HG03342 (cell line): Measurements from ENCODE around the gene RWDD3.

Experiments
- ATAC-seq: cut with Tn5 transposase; IDR thresholded peaks from one replicate; pipeline ENCODE4 v1.9.1; 2021; ENCODE audit warnings: mild to moderate bottlenecking, moderate library complexity; ENCODE audit not compliant: unreplicated experiment

Gene RWDD3, protein sequence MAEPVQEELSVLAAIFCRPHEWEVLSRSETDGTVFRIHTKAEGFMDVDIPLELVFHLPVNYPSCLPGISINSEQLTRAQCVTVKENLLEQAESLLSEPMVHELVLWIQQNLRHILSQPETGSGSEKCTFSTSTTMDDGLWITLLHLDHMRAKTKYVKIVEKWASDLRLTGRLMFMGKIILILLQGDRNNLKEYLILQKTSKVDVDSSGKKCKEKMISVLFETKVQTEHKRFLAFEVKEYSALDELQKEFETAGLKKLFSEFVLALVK

DNA sequence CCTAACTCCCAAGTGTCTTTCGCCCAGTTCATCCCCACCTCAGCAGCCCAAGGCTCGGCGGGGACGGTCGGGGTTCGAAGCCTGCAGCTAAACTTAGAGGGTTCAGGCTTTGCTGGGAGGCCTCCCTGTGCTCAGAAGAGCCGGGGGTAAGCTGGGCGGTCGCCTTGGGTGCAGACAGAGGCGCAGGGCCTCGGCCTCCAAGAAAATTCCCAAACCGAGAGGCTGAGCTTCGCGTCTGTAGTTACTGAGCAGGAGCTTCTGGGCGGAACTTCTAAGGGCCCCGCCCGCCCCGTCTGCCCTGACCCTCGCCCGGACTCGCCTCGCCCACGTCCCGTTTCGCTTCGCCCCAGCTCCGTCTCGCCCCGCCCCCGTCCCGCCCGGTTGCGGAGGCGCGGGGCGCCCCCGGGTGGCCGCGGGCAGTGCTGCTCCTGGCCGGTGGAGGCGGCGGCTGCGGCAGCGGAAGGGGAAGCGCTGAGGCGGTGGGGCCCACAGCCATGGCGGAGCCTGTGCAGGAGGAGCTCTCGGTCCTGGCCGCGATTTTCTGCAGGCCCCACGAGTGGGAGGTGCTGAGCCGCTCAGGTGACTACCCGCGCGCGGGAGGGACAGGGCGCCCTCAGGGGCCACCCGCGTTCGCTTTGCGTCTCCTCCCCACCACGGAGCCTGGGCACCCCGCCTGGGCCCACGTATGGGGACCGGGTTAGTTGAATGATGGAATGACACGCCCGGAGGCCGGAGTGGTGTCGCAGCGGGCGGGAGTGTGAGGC is at the start of gene RWDD3:
Gene RWDD3 (plus strand): TSS at position 474 of the 764 bp plus-strand sequence. CDS start 21 bp downstream, at position 495.
- ATAC-seq = peak; percentile 98

- ATAC-seq = no peak
Observed at GRCh38 chr1:95186149-95186548, 47.9 kb upstream of the RWDD3 start.

- no peak for ATAC-seq
Observed at GRCh38 chr1:95193591-95193990, 40.4 kb upstream of the RWDD3 start.

DNA sequence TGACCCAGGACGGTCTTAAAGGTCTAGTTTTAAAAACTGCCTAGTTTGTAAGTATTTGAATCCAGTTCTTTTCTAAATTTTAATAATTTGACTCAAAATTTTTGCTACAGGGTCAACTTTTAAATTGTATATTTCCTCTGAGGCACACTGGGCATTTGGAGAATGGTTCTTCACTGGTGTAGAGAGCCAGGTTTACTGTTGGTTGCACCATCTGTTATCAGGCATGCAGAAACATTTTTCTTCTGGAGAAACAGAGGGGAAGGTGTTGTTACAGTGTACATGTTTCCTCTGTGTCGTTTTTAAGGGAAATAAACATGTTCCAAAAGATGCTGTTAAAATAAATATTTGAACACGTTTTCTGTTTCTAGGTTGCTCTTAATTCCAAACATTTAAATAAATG is 39.0 kb upstream of the RWDD3 start:
- no peak for ATAC-seq

GRCh38 chr1:95196017-95196416 is 38.0 kb upstream of the RWDD3 start:
- ATAC-seq = no peak

DNA sequence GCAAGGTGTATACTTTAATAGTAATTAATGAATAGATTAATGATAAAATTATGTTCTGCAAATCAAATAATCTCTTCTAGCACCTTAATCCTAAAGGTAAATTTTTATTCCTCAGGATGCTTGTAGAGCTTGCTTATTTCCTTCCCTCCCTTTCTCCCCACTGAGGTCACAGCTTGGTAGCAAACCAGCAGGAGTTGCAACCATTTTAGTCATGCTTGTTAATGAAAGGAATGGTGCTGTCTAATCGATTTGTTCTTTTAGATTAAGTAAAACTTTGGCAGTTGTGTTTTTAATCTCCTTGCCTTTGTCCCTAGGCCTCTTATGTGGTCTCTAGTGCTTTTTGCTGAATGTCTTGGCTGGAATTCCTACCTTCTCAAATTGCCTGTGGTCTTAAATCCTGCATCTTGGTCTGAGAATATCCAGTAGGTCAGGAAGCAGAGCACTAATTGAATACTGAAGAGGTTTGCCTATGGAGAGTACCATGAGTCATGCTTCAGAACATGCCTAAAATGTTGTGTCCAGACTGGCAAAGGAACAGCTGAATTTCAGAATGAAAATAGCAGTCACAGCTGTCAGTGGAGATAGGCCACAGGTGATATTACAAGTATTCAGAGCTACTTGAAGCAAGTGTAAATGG is 36.3 kb upstream of the RWDD3 start:
- ATAC-seq = no peak

DNA sequence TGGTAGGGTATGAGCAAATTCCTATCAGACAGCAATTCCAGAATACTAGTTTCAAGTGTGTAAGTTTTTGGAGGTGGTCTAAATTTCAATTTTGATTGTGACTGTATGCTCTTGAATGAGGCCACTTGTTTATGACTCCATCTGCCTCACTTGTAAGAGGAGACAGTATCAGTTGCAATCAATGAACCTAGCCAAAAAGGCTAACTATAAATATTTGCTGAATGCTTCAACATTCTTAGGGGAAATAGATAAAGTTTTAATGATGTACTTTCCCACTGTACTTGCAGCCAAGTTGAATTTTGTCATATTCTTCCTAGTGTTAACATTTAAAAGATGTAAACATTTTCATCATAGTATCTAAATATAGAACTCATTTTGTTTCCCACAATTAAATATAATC is 32.1 kb upstream of the RWDD3 start:
- no peak for ATAC-seq

- no peak for ATAC-seq
Observed at GRCh38 chr1:95203908-95204437, 30.0 kb upstream of the RWDD3 start.

DNA sequence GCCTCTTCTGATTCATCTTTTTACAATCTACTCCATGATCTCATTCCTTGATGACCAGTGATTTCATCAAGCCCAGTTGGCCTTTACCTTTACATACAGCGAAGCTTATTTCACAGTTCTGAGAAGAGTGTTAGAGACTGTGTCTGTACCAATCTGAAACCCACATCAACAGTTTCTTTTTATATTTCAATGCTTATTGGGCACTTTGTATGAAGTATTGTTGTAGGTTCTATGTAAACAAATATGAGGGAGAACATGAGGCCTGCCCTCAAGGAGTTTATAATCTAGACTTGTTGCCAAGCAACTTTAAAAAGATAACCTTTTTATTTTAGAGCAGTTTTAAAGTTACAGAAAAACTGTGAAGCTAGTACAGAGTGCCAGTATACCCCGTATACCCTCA is 27.5 kb upstream of the RWDD3 start:
- no peak for ATAC-seq

- no peak for ATAC-seq
Observed at GRCh38 chr1:95207223-95207935, 26.6 kb upstream of the RWDD3 start.

GRCh38 chr1:95208876-95209275 is 25.1 kb upstream of the RWDD3 start:
- no peak for ATAC-seq

- ATAC-seq = no peak
Observed at GRCh38 chr1:95209291-95209690, 24.7 kb upstream of the RWDD3 start.

DNA sequence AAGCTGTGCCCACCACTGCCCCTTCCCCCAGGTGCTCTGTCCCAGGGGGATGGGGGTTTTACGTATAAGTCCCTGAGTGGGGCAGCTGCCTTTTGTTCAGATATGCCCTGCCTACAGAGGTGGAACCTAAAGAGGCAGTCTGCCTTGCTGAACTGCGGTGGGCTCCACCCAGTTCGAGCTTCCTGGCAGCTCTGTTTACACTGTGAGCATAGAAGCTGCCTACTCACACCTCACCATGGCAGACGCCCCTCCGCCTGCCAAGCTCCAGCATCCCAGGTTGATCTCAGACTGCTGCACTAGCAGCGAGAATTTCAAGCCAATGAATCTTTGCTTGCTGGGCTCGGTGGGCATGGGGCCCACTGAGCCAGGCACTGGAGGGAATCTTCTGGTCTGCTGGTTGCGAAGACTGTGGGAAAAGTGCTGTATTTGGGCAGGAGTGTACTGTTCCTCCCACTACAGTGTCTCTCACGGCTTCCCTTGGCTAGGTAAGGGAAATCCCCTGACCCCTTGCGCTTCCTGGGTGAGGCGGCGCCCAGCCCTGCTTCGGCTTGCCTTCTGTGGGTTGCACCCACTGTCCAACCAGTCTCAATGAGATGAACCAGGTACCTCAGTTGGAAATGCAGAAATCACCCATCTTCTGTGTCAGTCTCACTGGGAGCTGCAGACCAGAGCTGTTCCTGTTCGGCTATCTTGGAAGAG is 17.6 kb upstream of the RWDD3 start:
- ATAC-seq = no peak

DNA sequence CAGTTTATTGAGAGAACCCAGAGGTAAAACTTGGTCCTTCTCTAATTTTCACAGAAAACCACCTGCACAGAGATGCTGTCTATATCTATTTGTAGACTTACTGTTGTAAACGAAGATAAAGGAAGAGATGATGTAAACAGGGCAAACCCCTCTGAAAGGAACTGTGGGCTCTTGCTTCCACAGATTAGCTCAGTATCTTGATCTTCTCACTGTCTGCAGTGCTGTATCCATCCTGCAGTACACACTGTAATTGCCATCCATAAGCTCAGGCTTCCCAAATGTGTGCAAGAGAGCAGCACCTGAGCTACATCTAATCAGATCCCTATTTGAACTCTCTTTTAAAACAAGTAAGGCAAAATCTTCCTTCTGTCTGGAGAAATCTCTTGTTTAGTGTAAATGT is 16.6 kb upstream of the RWDD3 start:
- no peak for ATAC-seq

DNA sequence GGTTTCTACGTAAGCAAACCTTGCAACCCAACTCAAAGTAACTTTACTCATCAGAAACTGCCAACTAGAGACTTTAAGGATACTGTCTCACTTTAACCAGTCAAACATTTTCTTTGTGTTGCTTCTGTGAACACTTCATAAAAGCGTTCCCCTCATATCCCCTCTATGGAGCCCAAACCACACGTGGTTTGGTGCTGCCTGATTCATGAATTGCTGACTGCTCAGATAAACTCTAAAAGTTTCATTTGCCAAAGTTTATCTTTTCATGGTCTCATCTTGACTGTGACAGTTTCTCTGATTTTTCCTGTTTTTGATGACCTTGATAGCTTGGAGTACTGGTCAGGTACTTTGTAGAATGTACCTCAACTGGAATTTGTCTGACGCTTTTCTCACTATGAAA is 14.6 kb upstream of the RWDD3 start:
- ATAC-seq = no peak

- ATAC-seq = no peak
Observed at GRCh38 chr1:95221306-95221705, 12.7 kb upstream of the RWDD3 start.

DNA sequence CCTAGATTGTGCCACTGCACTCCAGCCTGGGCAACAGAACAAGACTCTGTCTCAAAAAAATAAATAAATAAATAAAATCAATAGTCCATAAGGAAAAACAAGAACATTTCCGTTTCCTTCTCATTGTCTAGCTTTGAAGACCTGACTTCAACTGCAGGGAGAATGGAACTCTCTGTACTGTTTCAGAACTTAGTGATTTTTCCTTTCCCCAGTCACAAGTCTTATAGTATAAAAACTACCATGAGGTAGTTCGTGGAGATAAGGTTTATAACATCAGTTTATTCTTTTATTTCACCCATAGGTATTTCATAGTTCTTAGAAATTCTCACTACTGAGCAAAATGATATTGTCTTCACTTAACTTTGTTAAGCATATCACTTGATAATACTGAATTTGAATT is 11.4 kb upstream of the RWDD3 start:
- no peak for ATAC-seq

DNA sequence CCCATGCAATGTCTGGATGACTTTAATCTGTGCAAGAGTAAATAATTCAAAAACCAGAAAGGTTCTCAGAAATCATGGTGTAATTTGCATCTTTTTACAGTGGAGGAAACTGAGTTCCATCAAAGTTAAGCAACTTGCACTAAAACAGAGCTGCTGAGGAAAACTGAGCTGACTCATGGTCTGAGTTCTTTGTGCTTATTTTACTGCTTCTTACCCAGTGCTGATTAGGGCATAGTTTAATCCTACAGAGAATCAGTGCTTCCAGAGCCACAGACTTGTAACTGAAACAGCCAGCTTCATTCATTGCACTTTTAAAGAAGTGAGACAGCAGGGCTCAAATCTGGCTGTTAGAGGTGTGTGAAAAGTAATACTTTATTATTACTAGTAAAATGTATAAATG is 10.9 kb upstream of the RWDD3 start:
- ATAC-seq = no peak

GRCh38 chr1:95226781-95227660 is 7.0 kb upstream of the RWDD3 start:
- ATAC-seq = no peak

DNA sequence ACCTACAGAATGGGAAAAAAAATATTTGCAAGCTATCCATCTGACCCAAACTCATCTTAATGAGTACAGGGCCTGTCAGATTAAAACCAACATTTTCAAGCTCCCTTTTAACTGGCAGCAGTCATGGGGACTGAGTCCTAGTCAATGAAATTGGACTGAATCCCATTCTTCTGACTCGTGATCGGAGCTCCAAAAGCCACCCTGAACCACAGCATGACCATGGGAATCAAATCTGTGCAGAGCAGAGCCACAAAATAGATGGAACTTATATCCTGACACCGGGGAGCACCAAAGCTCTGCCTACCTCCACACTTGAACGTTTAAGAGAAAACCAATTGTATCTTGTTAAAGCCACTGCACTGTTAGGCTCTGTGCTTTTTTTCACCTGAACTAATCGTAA is 5.0 kb upstream of the RWDD3 start:
- no peak for ATAC-seq
